DMS79 (cell line): Measurements from ENCODE around the gene ITM2B.

ENCODE experiments used
- DNase-seq: peaks from one replicate; lab custom pipeline; 2025; lab: John Stamatoyannopoulos, UW

The ITM2B gene

DNA sequence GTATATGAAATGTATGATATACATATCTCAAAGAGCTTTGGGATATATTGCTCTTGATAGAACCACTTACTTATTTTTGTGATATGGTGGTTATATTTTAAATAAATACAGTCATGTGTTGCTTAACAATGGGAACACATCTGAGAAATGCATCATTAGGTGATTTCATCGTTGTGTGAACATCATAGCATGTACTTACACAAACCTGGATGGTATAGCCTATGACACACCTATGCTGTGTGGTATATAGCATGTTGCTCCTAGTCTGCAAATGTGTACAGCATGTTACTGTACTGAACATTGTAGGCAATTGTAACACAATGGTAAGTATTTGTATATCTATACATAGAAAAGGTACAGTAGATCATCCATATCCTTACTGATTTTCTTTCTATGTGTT, 78.2 kb downstream of the ITM2B start:
- DNase-seq: no peak

- DNase-seq: no peak
Observed at GRCh38 chr13:48315969-48316650, 83.1 kb downstream of the ITM2B start.

DNA sequence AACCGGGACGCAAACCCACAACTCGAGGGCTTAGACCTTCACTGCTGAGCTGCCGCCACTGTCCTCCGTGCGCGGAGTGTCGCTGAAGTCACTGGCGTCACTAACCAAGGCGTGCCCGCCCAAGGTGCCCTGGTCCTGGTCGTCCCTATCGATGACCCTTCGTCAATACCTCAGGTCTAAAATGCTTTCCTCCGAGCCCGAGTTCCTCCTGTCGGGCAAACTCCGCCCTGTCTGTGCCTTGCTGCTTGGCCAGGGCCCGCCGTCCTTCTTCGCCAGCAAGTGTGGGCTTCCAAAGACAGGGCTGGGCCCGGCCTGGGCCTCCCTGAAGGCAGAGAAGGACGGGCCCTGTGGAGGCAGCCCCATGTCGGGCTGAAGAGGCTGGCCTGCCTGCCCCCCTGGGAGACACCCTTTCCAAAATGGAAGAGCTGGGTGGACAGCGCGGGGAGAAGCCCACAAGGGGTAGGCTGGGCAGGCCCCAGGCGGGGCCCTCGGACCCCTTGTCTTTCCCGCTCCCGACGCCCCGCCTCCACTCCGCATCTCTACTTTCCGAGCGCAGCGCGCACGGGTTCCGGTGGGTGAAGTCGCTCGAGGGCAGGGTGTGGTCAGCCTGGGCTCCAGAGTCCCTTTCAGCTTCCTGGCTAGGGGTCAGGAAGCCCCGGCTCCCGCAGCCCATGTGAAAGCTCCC, 84.0 kb downstream of the ITM2B start:
- DNase-seq: no peak

DNA sequence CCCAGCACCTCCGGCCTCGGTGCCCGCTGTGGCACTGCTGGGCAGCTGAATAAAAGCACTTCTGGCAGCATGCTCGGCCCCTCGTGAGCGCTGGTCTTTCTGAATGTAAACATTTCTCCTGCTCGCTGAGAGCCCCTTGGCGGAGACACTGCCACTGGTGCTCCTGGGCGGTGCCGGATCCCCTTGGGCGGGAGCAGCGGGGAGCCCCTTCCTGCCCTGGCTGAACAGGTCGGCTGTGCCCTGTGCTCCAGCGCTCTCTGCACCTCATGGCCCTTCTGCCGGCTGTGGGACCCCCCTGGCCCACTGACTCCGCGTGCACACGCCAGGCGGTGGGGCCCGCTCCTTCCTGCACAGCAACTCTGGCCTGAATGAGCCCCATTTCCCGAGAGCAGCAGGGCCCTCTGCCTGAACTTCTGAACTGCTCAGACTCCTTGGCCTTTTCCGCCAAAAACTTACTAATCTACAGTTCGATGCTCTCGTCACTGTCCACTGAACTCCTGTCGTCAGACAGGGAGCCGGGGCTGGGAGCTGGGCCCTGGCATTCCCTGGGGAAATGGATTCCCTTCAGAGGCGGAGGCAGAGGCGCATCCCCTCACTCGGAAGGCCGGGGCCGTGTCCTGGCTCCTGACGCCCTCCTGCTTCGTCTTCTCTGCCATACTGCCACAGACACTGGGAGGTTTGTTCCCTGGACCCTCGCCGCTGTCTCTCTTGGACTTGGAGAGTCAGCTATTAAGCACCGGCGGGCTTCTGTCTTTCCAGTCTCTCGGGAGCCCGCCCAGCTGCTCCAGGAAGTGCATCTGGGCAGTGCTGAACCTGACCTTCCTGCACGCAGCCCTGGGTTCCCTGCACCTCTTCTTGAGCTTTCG, 84.7 kb downstream of the ITM2B start:
- DNase-seq: no peak

- DNase-seq: no peak
Observed at GRCh38 chr13:48318377-48318811, 85.4 kb downstream of the ITM2B start.

DNA sequence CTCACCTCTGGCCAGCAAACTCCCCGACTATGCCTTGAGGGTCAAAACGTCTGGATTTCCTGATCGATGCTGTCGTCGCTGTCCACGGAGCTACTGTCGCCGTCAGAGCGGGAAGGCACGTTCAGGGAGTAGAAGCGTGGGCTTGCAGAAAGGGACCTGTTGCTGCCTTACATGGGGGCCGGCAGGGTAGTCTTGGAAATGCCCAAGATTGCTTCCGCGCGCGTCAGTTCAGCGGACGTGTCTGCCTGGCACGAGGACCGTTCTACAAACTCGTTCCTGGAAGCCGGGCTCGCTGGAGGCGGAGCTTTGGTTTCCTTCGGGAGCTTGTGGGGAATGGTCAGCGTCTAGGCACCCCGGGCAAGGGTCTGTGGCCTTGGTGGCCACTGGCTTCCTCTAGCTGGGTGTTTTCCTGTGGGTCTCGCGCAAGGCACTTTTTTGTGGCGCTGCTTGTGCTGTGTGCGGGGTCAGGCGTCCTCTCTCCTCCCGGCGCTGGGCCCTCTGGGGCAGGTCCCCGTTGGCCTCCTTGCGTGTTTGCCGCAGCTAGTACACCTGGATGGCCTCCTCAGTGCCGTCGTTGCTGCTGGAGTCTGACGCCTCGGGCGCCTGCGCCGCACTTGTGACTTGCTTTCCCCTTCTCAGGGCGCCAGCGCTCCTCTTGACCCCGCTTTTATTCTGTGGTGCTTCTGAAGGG, 86.0 kb downstream of the ITM2B start:
- no peak for DNase-seq
